Left cardiac atrium (tissue), 4 donors: Measurements from ENCODE around the gene CALD1. TPM values are rescaled to one million over a fixed set of nuclear protein-coding genes. Genes with fewer than 3 reads are reported as not detected.

Experiments used
- ATAC-seq, 2 donors: fragments of 200-7000 bp; cut with Tn5 transposase; one replicate each; pipeline ENCODE4 v1.9.1; 2020; ENCODE audit warnings: mild to moderate bottlenecking in 2 of 2, moderate library complexity in 2 of 2
- DNase-seq: peaks from one replicate; pipeline ENCODE4 v3.0.0-alpha.2; 2020
- intact Hi-C, 2 donors: fragments of 100-400 bp; cut with DNase I; formaldehyde crosslinking; loops; one replicate each; pipeline versions ENCODE4 v1.14.1 to v1.15.1; 2022 to 2023
- total RNA-seq, 2 donors: library from RNA; stranded (reverse); fragmentation: NEBNext Ultra II Directional; extraction: Animal tissue kit (Norgen Biotek cat#: 25700); gene quantifications; one replicate each; pipeline ENCODE4 v1.2.1, GENCODE V29; 2021
- donor health status: DM: no; HTN: yes; CAD: no.
- donor health status: DM: no; HTN: yes; CAD: no; lungs with severe emphysema.
- donor health status: DM: yes; HTN: yes; CAD: no.
- donor health status: Dilated cardiomyopathy.

The CALD1 gene
- total RNA-seq, 2 donors from 2014 or later: 181 to 194 TPM

- intact Hi-C loops: no loop called here
These were observed 35.4 kb downstream of the CALD1 start for GRCh38 chr7:134814730-134815364.

GRCh38 chr7:134818613-134819345, 39.3 kb downstream of the CALD1 start:
- no peak for ATAC-seq
- intact Hi-C loops: no loop called here
- DNase-seq: no peak

More at GRCh38 chr7:134814730-134815364, 35.4 kb downstream of the CALD1 start:
- no peak for ATAC-seq
- DNase-seq: no peak

DNA sequence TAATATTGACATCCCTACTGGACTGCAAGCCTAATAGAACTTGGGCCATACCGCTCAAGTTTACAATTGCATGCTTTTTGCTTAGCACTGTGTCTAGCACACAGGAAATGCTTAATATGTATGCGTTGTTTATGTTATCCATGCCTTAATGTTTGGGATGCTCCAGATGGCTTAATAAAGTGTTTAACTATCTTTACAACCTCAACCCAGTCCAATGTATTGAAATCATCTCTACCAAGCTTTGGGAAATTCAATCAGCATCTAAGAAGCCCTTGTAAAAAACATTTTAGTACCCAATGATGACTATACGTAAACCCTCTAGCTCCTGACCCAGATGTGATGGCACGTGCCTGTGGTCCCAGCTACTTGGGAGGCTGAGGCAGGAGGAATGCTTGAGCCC, 40.0 kb downstream of the CALD1 start:
- DNase-seq (no peak), ATAC-seq (no peak)
- intact Hi-C loops: no loop called here

DNA sequence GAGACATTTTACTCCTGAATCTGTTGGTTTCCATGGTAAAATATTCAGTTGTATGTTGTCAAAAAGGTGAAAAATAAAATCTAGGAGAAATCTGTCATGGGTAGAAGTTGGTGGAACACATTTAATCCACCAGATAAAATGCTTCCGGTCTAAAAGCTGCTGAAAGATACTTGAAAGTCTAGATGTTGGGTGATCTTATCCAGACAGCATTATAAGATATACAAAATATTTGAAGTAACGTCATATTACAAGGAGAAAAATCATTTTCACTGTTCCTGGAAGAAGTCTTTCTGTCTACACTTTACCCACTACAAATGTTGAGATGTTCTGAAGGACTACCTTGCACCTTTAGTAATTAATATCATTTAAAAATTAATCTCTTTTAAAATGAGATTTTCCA, 40.9 kb downstream of the CALD1 start:
- DNase-seq (no peak), ATAC-seq (no peak)
- intact Hi-C loops: no loop called here

- DNase-seq: no peak
- intact Hi-C loops: no loop called here
- no peak for ATAC-seq
These were observed 41.3 kb downstream of the CALD1 start for GRCh38 chr7:134820778-134821177.

- DNase-seq: no peak
- ATAC-seq: no peak
- intact Hi-C loops: no loop called here
These were observed 44.0 kb downstream of the CALD1 start for GRCh38 chr7:134823400-134823799.

DNA sequence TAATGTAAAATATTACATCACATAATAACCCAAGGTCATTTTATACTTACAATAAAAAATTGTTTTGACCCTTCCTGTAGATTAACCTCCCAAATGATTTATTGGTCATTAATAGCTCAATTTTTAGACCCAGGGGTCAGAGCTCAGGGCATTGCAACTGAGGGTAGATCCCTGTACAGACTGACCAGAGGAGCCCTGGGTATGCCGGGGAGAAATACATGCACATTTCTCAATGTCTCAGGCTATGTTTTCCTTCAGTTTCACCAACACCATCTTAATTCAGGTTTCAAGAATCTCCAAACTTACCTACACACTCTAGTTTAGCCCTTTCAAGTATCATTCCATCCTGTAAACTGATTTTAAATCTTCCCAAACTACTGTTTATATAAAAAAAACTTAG, 46.2 kb downstream of the CALD1 start:
- DNase-seq: no peak
- peak in 1 of 2 donors; percentile 26 for ATAC-seq
- intact Hi-C loops: no loop called here

- intact Hi-C loops: no loop called here
- ATAC-seq (peak; percentile 43 to 78), DNase-seq (peak; percentile 24)
These were observed 46.7 kb downstream of the CALD1 start for GRCh38 chr7:134826105-134826504.

DNA sequence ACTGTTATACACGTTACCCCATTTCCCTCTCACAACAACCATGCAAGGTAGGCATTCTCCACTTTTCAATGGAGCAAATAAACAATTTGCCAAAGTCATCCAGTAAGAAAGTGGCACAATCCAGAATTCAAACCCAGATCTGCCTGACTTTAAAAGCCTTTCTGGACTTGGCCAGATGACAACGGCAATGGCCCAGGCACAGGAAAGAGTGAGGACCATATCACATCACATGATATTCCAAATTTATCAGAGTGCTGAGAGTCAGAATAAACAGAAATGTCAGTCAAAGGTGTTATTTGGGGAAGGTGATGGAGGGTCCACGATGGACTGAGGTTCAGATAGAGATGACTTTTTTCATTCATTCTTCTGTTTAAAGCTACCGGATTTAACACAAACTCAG, 48.0 kb downstream of the CALD1 start:
- DNase-seq (peak; percentile 29), ATAC-seq (peak; percentile 17 to 22)
- intact Hi-C loops: no loop called here

- ATAC-seq (peak; percentile 71 to 85), DNase-seq (no peak)
- intact Hi-C loops: no loop called here
These were observed 48.5 kb downstream of the CALD1 start for GRCh38 chr7:134827889-134828288.

GRCh38 chr7:134828361-134828760, 48.9 kb downstream of the CALD1 start:
- intact Hi-C loops: no loop called here
- ATAC-seq (no peak), DNase-seq (no peak)

DNA sequence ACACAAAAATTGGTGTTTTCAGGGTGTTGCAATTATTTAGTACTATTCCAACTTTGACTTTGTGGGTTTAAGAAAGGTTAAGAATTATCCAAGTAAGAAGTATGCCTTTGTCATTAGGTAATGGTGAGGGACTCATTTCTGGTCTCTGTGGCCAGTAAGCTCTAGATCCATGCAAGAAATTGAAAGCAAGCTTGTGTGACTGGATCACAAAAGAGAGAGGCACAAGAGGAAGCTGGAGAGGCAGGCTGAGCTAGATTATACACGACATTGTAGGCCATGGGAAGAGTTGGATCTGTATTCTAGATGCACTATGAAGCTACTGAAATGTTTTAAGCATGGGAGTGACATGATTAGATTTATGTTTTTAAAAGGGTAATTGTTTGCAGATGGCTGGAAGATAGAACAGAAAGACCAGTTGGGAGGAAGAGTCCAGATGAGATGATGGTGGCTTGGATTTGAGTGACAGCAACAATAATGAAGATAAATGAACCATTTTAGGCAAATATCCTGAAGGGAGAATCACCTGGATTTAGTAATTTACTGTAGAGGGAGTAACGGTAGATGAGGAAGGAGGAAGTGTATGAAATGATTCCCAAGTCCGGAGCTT, 50.0 kb downstream of the CALD1 start:
- no peak for DNase-seq
- intact Hi-C loops: no loop called here
- no peak for ATAC-seq

GRCh38 chr7:134831862-134832261, 52.4 kb downstream of the CALD1 start:
- DNase-seq (peak; percentile 75), ATAC-seq (peak; percentile 21 to 36)
- intact Hi-C loops: no loop called here

GRCh38 chr7:134832367-134832766, 52.9 kb downstream of the CALD1 start:
- no peak for DNase-seq
- ATAC-seq: no peak
- intact Hi-C loops: no loop called here

GRCh38 chr7:134834689-134835462, 55.4 kb downstream of the CALD1 start:
- peak; percentile 43 to 78 for ATAC-seq
- no peak for DNase-seq
- intact Hi-C loops: no loop called here

DNA sequence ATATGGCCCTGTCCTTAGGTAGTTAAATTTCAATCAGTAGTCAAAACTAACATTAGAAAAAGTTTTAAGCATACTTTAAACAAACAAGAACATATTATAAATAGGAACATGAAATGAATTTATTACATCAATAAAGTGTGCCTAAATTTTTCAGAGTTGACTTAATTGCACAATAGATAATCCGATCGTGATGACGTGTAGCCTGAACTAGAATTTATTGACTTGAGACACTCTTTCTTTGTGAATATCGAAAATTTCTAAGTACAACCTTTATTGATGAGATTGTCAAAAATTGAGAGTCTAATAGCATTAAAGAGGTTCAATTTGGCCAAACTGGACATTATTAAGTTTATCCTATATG, 56.0 kb downstream of the CALD1 start:
- no peak for ATAC-seq
- DNase-seq: no peak
- intact Hi-C loops: no loop called here

GRCh38 chr7:134836447-134836846, 57.0 kb downstream of the CALD1 start:
- intact Hi-C loops: no loop called here
- DNase-seq (no peak), ATAC-seq (peak; percentile 47 to 80)

- ATAC-seq (no peak), DNase-seq (no peak)
- intact Hi-C loops: no loop called here
These were observed 59.9 kb downstream of the CALD1 start for GRCh38 chr7:134839298-134839697.

DNA sequence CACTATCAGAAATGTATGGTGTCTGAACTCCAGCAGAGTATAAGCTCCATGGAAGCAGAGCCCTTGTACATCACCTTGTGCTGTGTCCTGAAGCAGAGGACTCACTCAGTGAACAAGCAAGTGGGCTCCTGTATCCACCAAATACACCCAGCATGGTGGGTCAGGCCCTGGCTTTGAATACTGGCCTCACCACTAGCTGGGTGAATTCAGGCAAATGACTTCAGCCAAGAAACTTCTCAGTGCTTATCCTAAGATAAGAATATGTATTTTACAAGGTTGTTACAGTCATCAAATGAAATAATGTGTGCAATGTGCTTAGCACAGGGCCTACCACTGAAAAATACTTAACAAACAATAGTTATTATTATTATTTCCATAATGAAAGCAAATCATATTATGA, 62.6 kb downstream of the CALD1 start:
- no peak for DNase-seq
- ATAC-seq: peak; percentile 18 to 67
- intact Hi-C loops: no loop called here

DNA sequence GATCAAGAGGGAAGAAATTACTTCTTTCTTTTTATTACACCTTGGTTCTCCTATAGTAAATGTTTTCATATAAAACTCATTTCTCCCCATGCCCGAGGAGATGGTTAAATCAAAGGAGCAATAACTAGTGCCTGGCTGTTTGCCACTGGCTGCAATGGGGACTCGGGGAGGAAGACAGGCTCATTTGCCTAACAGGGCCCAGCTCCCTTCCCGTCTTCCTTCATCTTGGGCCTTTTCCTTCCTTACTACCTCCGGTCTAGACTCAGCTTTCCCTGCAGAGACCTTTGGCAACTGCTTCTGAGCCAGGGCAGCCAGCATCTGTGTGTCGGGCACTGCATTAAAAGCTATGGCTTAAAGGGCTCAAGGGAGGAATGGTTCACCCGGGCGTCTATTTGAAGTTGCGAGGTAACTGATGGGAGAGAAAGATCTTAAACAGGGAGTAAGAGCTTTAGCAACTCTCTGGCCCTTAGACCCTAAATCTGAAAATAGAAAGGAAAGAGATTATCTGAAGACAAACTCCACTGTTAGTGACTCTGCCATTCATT, 63.5 kb downstream of the CALD1 start:
- intact Hi-C loops: no loop called here
- DNase-seq (peak; percentile 40), ATAC-seq (peak; percentile 31 to 37)
